HG03060 (cell line): Measurements from ENCODE around the gene FBLN2.

Experiments
- ATAC-seq: cut with Tn5 transposase; IDR thresholded peaks from one replicate; pipeline ENCODE4 v1.9.1; 2021; ENCODE audit warnings: low read depth, moderate number of reproducible peaks; ENCODE audit not compliant: unreplicated experiment

Gene FBLN2

DNA sequence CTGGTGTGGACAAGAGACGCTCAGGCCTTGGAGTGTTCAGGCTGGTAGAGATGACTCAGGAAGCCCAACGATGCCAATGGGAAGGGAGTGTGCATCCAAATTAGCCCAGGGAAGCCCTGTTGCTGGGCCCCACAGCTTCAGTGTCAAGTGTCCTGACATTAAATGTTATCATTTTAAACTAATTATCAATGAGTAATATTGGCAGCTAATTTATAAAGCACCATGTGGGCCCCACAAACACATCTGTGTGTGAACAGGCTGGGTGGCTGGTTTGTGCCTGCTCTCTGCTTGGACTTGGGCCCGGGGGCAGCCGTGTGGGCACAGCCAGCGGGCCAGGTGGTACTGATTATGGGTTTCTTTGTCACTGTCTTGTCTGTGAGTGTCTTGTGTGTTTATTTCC is 15.0 kb downstream of the FBLN2 start:
- no peak for ATAC-seq

- ATAC-seq: no peak
Measured at GRCh38 chr3:13564751-13565560, 16.0 kb downstream of the FBLN2 start.

GRCh38 chr3:13565581-13566452 is 16.9 kb downstream of the FBLN2 start:
- no peak for ATAC-seq

DNA sequence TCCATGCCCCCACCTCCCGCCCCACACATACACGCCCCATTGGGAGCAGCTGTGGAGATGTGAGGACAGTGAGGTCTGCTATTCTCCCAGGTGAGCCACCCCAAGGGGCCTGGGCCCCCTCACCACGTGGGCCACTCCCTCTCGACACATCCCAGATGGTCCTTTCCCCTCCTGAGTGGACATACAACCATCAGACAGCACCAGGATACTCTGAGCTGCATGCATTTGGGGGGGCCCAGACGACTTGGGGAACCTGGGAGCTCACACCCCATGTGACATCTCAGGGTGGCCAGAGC is 17.5 kb downstream of the FBLN2 start:
- no peak for ATAC-seq

DNA sequence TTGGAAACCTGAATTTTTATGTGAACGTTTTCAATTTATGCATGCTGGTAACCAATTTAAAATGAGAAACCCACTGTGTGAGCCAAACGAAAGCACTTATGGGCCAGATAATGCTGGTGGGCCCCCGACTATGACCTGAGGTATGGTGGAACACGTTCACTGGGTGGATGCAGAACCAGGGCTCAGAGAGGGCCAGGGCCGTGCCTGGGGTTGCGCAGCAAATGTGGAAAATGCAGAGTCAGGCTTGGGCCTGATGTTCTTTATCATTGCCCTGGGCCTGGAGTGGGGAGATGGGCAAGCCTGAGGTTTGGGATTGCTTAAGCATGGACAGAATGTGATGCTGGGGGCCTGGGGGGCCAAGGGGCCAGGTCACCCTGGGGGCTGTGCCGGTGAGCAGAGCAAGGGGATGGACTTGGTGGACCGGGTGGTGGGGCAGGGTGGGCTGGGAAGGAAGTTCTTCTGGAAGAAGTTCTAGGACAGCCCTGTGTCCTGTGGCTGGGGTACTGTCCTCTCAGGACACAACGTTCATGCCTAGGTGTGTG is 17.9 kb downstream of the FBLN2 start:
- no peak for ATAC-seq

DNA sequence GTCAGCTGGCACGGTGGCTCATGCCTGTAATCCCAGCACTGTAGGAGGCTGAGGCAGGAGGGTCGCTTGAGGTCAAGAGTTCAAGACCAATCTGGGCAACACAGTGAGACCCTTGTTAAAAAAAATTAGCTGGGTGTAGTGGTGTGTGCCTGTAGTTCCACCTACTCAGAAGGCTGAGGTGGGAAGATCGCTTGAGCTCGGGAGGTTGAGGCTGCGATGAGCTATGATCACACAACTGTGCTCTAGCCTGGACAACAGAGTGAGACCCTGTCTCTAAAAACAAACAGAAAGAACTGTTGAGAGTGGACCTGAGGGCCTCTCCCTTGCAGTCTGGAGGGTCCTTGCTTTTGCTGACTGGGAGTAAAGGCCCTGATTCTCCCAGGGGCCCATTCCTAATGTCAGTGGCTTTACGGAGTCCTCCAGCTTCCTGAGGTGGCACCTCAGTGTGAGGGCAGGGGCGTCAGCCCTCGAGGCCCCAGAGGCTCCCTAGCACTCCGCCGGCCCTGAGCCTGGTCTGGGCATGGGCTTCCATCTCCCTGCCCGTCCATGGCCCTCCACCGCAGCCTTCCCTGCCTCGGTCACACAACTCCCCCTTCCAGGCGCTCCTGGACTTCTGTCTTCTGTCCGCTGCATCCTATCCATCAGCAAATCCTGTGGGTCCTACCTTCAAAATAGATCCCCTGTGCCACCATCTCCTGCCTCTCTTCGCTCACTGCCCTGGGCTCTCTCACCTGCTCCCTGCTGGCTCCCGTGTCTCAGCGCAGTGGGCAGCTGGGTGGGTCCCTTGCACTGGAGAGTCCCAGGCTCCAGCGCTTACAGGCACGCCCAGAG is 19.0 kb downstream of the FBLN2 start:
- ATAC-seq: no peak

GRCh38 chr3:13568515-13569028 is 19.6 kb downstream of the FBLN2 start:
- no peak for ATAC-seq

- no peak for ATAC-seq
Measured at GRCh38 chr3:13569201-13569600, 20.3 kb downstream of the FBLN2 start.

DNA sequence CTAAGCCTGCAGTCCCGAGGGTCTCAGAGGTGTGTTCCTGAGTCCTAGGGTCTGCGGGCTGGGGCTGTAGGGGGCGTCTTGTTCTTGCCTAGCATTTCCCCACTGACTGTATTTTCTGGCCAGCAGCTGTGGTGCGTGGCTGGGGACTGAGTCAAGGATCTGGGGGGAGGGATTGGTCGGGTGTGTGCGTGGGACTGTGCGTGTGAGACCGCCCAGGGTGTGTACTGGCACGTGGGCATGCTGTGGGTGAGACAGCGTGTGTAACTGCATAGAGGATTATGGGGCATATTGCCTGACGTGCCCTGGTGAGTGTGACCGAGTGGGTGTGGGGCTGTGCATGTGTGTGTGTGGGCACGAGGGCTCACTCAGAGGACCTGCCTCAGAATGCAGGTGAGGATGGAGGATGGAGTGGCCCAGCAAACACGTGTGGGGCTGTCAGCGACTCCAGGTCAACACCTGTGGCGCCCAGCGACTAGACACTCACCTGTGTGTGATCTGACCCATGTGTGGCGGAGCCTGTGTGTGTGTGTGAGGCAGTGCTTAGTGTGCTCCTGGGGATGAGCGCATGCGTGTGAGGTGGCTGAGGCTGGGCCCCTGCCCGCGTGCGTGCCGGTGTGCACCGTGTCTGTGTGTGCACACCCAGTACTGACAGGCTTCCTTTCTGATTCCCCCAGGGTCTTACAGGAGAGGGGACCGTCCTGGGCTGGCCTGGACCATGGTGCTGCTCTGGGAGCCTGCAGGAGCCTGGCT is 20.9 kb downstream of the FBLN2 start:
- no peak for ATAC-seq

- ATAC-seq: no peak
Measured at GRCh38 chr3:13570391-13571194, 21.7 kb downstream of the FBLN2 start.

DNA sequence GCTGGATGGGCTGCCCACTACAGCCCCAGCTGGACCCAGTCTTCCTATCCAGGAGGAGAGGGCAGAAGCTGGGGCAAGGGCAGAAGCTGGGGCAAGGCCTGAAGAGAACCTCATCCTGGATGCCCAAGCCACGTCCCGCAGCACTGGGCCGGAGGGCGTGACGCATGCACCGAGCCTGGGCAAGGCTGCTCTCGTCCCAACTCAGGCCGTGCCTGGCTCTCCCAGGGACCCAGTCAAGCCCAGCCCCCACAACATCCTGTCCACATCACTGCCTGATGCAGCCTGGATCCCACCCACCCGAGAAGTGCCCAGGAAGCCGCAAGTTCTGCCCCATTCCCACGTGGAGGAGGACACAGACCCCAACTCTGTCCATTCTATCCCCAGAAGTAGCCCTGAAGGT is 22.3 kb downstream of the FBLN2 start:
- no peak for ATAC-seq

GRCh38 chr3:13571831-13572750 is 23.2 kb downstream of the FBLN2 start:
- ATAC-seq: no peak

DNA sequence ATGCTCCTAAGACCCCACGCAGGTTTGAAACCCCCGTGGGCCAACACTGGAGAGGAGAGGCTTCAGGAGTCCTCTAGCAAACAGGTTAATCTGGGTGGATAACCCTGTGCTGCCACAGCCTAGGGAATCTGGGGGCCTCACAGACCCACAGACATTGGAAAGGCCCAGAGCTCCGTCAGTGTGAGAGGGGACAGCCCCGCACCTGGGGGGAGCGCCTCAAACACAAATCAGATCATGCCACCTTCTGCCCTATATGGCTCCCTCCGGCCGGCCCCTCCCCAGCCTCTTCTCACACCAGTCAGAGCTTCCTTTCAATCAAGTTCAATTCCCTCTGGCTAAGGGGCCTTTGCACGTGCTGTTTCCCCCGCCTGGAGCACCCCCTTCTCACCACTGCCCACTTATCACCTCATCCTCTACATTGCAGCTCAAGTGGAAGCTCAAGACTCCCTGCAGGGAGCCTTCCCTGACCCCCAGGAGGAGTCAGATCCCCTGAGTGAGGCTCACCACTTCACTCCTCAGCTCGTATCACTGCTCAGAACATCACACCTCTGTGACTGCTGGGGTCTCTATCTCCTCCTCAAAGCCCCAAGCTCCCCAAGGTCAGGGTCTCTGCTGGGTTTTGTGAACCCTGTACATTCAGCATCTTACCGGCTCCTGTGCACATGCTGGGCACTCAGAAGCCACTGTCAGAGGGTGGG is 24.1 kb downstream of the FBLN2 start:
- ATAC-seq: no peak

DNA sequence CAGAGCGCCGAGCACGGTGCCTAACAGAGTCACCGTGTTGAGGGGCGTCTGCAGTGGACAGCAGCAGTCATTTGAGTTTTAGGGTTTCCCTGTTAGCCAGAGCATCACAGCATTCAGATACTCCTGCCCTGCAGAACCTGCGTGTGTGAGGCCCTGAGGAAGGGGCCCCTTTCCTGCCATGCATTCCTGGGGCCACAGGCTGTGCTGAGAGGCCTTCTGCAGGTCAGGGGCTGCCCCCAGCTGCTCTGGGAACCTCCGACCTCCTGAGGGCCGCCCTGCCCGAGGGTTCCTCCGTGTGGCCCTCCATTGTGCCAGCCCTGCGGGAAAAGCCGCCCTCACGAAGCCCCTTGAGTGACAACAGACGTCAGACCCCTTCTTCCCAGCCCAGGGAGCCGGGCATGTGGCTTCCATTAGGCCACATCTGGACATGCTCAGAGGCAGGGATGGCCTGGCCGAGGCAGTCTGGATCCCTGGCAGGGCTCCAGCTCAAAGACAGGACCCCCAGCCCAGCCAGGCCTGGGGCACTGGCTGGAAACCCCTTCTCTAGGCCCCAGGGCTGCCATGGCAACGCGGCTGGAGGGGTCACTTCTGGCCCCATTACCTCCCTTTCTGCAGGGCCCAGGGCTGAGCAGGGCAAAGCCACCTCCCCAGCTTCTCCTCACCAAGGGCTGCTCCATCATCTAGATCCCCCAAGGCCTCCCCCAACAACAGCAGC is 25.3 kb downstream of the FBLN2 start:
- ATAC-seq: no peak

DNA sequence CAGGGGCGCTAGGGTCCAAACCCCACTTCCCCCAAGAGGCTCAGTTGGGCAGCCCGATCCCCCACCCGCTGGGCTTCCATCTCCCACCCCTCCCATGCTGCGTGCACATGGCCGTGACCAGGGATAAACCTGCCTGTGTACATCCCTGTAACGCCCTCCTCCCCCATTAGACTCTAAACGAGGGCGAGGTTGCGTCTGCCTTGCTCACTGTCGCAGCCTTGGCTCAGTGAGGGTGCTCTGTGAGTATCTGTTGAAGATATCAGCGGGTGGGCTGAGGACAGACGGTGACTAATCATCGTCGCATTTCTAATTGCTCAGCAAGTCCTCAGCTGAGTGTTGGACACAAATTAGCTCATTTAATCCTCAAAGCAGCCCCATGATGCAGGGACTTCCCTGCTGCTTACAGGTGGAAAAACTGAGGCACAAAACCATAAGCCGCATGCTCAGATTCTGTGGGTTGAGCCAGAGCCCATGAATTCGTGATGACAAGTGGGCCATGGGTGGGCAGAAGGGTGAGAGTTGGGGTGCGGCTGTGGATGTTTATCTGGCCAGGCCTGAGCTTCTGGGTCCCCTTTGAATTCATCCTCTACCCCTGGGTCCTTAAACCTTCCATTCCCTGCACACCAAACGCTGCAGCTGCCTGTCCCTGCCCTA is 26.0 kb downstream of the FBLN2 start:
- no peak for ATAC-seq

DNA sequence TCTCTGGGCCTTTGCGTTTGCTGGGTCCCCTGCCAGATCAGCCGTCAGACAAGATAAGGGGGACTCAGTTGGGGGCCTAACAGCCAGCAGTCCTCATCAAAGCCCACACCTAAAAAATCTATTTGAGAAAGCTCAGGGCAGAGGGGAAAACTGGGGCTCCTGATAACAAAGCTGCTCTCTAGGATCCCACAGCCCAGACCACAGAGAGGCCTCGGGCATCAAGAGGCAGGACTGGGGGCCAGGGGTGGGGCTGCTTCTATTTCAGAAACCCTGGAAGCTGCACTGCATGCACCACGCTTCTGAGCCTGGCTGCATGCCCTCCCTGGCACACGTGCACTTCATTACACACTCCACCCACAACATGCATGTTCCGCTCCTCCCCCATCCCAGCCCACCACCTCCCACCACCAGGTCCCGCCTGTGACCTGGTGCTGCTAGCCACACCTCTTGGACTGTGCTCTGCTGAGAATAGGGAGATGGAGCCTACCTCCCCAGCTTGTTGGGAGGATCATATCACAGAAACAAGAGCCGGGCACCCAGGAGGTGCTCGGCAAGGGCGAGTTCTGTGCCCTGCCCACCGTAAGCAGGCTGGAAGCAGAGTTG is 26.6 kb downstream of the FBLN2 start:
- no peak for ATAC-seq
